ENCODE results near the gene EXOC2.
"Not testable (repeated sequence)": the region's sequence is repeated elsewhere in the genome, so short reads cannot be mapped to it uniquely, and the experiment has no call there.

Gene EXOC2

DNA sequence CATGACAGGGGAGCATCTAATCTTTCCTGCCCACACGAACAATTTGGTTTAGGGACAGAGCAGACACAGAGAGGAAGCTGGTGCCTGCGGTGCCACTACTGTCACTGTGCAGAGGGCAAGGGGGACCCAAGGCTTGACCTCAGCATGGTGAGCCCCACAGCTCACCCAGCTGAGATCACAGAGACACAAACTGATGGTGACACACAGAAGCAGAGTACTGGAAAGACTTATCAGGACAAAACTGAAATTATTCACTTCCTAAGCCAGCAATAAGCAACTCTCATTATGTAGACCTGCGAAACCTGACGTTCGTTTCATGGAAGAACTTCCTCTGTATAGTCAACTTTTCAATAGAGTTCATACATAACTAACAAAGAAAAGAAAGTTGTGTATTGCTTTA, 122.1 kb downstream of the EXOC2 start:
- no peak for FAIRE-seq

DNA sequence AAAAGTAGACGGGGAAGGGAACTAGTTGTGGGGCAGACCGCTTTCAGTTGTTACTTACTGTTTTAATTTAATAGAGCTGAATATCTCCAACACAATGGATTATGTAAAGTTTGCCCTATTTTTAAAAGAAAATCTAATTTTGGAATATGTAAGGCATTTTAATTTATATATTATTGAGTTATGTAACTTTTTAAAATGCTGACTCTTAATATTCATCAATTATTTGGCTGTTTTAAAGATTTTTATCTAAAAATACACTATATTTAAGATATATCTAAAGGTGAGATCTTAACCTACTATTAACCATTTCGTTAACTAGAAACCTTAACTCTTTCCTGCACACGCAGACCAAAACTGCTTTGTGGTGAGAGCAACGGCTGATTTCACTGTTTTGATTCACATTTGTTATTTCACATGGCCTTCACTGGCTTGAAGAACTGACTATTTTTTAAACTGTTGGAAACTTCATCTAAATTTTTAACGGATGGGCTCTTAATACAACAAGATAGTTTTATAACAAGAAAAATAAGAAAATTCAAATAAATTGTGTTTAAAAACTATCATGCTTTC, 123.9 kb downstream of the EXOC2 start:
- FAIRE-seq, result no peak

DNA sequence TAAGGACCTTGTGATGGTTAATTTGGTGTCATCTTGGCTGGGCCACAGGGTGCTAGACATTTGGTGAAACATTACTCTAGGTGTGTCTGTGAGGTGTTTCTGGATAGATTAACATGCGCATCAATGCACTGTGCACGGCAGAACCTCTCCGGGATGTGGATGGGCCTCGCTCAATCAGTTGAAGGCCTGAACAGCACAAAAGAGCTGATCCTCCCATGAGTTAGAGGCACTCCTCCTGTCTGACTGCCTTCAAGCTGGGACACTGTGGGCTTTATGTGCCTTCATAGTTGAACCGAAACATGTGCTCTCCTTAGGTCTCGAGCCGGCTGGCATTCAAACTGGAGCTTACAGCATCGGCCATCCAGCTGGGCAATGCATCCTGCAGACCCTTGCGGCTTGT, 124.9 kb downstream of the EXOC2 start:
- no peak for FAIRE-seq

DNA sequence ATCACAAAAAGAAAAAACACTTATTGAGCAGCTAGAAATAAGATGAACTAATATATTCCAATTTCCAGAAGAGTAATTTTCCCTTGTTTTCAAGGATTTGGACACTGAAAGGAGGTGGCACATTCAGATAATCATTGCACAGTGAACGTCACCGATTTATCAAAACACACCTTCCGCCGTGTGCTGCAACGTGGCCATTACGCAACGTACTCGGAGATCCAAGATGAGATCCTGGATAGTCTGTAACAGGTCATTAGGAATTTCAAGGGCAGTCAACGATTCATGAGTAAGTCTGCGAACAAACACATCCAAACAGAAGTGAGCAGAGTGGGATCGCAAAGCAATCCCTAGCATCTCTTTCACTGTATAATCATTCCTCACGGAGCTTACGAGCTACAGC, 129.1 kb downstream of the EXOC2 start:
- no peak for FAIRE-seq

DNA sequence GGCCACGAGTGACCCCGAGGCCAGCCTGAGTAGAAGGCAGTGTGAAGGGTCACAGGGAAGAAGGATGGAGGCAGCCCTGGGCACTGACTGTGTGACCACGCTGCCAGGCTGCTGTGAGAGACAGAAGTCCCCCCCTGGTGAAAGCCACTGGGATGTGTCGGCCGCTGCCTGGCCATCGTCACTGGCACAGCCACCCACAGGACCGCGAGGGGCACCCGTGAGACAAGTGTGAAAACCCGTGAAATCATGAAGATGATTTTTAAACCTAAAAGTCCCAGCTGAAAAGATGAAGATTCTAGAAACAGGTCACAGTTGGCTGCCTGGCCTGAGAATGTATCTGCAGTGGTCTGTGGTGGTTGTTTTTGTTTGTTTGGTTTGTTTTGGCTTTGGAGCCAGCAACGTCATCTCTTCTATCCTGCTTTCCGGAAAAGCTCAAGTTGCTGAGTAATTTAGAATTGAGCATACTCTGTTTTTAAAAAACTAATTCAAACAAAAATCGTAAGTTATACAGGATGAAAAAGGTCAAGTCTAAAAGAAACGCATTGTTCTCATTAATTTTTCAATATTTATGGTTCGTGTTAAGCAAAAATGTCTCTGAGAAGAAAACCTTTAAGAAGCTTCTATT, 130.8 kb downstream of the EXOC2 start:
- FAIRE-seq, result no peak

DNA sequence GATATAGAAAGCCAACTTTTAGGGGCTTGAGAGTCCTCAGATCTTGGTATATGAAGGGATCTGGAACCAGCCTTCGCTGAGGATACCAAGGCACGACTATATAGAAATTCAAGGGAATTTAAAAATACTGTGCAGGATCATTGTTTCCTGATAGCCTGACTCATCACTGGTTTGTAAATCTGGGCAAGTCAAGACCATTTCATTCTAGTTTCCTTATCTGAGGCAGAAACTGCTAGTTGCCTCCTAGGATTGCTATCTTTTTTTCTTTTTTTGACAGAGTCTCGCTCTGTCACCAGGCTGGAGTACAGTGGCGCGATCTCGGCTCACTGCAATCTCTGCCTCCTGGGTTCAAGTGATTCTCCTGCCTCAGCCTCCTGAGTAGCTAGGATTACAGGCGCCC, 131.6 kb downstream of the EXOC2 start:
- not testable (repeated sequence) for FAIRE-seq

DNA sequence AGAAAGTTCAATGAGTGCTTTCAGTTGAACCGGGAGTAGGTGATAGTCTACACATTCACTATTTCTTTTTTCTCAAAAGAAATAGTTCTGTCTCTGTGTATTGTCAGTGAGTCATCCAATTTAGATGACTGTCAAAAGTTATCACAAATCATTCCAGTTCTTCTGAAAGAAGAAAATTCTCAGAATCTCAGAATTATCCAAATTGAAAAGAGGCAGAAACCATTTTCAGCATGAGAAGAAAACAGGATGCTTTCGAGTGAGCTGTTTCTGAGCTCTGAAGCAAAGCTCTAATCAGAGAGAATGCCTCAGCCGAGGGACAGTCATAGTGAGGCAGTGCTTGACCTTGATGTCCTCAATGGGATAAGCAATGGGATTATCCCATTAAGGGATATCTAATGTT, 134.0 kb downstream of the EXOC2 start:
- no peak for FAIRE-seq

DNA sequence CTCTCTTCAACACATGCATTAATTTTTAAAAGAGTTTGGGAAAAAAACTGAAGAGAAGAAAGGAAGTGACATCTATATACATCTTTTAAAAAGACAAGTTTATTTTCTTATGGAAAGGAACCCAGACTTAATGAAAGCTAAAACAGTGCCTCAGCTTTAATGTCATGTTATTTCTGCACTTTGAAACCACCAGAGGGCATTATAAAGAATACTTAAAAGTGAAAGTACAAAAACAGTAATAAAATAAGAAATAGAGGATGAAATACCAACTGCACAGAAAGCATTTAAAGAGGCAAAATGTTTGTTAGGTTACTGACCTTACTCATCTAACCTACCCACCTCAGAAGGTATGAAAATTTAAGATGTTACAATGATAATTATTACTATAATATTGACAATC, 134.8 kb downstream of the EXOC2 start:
- peak; percentile 92 for FAIRE-seq

DNA sequence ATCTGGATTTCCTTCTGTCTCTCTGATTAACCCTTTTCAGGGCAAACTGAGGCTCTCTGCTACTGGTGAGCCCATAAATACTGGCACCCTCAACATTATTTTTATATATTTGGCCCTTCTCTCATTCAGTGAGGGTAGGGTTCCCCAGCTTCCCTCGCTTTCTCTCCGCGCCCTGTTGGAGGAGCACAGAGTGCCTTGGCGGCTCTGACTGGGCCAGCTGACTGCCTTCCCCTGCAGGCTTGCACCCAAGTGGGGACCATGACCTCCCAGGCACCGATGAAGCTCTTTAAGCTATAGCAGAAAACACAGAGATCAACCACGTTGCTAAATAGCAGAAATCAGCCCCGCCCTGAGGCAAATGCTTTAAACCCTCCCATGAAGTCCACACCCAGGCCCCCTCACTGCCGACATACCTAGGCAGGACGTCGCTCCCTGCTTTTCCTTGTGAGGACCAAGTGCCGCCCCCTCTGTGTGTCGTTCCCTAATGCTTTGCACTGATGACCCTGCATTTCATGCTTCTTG, 141.0 kb downstream of the EXOC2 start:
- no peak for FAIRE-seq

DNA sequence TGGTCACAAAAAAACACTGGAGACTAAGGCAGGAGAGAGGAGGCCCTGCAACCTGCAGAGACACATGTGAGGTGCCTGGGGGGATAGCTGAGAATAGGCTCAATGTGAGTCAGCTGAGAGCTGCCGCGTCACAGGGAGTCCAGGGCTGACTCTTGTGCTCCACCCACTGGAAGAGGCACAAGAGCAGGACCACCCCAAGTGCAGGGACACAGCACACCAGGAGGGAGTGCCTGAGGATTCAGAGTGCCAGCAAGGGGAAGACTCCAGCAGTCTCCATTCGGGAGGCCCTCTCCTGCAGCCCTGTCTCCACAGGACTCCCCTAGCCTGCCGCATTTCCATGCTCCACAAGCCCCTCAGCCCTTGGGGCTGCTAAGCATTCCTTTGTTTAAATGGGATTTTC, 141.5 kb downstream of the EXOC2 start:
- FAIRE-seq, result no peak

DNA sequence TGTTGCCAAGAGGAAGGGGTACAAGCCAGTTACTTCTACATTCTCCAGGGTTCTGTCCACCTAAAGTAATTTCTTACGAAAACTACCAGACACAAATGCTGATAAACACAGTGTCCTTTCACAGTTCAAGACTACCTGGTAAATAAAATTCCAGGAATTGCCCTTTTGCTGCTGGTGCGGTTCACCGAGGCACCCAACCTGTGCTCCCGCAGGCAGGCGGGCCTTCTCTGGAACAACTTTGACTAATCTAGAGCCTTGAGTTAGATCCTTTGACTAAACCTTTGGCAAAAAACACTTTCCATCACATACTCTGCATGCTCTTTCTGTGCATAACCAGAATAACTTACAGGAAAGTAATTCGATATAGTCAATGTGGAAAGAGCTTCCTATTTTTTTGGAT, 143.0 kb downstream of the EXOC2 start:
- no peak for FAIRE-seq

DNA sequence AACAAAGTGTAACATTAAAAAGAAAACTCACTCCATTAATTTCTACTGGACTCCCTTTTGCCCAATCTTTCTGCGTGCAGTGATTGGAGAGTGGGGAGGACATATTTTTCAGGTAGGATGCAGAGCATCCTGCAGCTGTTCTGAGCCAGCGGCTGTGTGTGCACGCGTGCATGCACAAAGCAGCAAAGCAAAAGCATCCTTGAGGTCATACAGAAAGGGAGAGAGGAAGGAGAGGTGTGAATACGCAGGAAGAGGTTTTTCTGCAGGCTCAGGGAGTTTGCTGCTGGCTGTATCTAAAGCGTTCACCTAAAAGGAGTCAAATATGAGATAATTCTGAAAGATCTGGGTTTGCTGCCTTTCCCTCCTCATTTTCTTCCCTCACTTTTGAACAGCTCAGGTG, 144.4 kb downstream of the EXOC2 start:
- FAIRE-seq, result no peak

DNA sequence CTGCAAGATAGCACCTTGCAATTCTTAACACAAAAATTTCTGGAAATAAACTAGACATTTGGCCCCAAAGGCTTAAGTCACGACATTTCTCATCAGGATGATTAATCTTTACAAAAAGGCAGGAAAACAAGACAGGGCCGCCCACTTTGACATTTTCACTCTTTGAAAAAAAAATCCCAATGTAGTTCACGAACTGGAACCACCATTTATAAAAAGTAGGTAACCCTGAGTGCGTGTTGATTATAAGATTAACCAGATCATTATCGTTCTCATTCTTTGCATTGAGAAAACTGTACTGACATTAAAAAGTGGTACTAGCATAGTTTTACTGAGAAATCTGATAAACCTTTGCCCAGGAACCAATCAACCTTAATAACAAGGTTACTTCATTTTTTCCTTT, 144.8 kb downstream of the EXOC2 start:
- no peak for FAIRE-seq

DNA sequence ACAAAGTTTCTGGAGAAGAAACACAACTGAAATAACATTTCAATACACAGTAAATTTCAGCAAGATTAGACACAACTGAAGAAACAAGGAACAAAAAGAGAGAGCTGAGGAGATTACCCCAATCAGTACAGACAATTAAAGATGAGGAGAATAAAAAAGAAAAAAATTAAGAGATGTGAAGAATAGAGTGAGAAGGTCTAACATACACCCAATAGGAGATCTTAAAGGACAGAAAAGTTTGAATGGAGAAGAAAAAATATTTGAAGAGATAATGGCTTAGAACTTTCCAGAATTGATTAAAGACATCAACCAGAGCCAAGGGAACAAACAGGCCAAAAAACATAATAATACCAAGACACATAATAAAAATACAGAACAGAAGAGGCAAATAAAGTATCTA, 152.4 kb downstream of the EXOC2 start:
- FAIRE-seq, result no peak

DNA sequence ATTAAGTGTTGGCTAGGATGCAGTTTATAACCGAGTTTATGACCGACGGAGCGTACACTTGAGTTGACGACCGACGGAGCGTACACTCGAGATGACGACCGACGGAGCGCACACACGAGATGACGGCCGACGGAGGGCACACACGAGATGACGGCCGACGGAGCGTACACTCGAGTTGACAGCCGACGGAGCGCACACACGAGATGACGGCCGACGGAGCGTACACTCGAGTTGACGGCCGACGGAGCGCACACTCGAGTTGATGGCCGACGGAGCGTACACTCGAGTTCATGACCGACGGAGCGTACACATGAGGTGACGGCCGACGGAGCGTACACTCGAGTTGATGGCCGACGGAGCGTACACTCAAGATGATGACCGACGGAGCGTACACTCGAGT, 155.8 kb downstream of the EXOC2 start:
- FAIRE-seq, result no peak

DNA sequence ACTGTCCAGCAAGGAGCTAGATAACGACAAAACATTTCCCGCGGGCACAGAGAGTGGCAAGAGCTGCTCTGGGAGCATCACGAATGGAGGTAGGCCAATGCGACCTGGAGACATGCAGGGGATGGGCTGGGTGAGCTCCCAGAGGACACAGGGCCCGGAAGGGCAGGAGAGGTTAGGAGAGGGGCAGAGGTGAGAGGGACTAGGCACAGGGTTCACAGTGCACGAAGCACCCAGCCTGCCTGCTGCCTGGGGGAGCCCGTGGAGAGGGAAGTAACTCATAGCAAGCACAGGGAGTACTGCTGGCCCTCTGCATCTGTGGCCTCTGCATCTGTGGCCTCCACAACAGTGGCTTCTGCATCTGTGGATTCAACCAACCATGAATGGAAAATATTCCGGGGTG, 162.5 kb downstream of the EXOC2 start:
- no peak for FAIRE-seq

DNA sequence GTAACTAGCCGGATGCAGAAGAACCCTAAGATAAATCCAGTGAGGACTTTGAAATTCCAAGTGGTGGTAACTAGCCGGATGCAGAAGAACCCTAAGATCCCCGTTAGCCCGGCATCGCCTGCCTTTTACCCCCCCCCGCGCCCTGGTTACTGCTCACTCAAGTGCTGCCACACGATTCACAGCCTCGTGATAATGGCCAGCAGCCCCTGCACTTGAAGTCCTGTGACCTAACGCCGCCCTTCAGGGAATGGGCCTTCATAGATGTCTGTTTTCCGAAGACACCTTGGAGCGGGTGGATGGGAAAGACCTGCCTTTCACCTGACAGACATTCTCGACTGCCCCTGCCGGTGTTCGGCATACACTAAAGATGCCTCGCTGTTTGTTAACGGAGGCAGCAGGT, 163.9 kb downstream of the EXOC2 start:
- no peak for FAIRE-seq

DNA sequence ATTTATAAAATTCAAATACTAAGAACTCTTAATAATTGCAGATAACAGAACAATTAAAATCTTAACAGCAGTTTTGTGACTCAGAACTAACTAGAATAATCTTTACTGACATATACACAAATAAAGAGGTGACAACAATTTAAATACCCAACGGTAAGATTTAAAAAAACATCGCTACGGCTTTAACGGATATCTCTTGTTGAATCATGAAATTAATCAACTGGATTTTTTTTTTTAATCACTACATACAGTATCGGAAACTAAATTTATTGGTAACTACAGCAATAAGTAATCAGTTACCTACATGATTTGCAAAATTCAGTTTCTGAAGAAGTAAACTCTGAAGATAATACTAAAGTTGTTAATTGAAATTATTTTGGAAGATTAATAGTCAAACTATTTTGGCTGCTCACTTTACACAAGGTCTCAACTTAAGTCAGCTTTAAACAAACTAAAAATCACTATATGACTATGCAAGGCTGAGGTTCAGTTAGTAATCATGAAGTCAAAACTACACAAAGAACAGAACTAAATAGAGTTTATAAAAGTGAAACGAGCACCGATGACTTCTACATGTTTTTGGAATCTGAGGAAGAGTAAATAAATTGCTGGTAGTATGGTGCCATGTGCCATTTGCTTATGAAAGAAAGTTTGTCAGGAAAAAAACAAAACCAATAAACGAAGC, 164.8 kb downstream of the EXOC2 start:
- no peak for FAIRE-seq

DNA sequence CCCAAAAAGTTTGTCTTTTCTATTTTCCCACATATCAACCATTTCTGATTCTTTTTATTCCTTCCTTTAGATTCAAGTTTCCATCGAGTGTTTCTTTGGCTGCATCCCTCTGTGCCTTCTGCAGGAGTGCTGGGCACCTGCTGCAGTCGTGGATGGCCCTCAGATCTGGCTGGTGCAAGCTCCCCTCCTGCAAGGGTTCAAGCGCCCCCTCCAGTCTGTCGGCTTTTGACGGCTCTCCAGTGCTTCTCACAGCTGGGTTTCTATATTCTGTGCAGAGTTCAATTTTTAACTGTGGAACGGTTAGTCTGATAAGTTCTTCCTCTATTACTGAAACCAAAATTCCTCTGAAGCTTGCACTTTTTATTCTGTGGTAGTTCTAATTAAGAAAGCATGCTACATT, 168.1 kb downstream of the EXOC2 start:
- no peak for FAIRE-seq

DNA sequence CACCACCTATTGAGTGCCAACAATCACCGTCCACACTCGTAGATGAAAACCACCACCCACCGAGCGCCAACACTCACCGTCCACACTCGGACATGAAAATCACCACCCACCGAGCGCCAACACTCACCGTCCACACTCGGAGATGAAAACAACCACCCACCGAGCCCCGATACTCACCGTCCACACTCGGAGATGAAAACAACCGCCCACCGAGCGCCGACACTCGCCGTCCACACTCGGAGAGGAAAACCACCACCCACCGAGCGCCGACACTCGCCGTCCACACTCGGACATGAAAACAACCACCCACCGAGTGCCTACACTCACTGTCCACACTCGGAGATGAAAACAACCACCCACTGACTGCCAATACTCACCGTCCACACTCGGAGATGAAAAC, 172.1 kb downstream of the EXOC2 start:
- FAIRE-seq, result no peak

DNA sequence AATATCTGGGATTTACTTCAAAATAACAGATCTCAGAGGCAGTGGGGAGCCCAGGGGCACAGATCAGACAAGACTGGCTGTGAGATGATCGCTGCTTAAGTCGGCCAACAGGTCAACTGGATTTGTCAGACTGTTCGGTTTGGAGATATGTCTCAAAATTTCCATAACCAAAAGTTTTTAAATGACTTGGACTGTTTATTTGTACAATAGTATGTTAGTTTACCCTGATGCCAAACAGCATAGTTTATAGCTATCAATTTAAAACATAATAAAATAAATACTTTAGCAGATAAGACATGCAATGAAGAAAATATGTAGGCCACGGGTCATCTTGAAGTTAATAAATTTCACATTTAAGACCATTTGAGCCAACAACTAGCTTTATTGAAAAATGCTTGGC, 174.7 kb downstream of the EXOC2 start:
- FAIRE-seq, result no peak

DNA sequence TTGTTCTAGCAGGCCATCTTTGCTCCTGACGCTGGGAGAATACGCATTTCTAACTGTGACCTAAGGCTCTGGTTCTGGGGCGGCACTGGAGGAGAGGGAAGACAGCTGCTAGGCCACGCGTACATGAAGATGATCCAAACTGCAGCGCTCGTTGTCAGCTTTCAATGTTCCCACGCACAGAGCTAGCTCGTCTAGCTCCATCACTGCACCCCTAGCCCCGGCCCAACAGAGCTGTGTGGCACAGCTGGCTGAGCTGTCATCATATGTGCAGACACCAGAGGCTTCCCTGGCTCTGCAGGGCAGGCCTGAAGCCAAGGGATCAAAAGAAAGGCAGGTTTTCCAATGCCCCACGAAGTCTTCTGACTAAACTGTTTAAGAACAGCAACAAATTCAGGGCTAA, 176.7 kb downstream of the EXOC2 start:
- no peak for FAIRE-seq

DNA sequence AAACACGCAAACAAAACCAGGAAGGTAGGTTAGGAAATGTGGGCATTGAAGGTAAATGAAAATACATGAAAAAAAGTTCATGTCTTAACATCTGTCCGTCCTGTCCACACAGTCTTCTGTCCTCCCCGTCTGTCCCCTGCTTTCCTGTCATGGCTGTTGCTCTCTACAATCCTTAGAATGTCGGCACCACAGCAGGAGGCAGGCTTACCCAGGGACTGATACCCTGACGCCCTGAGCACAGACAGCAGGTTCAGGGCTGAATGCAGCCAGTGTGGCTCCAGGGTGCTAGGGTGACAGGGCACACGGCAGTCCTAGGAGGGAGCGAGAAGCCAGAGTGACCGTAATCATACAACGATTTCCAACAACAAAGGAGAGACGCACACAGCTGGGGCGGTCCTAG, 177.7 kb downstream of the EXOC2 start:
- no peak for FAIRE-seq

DNA sequence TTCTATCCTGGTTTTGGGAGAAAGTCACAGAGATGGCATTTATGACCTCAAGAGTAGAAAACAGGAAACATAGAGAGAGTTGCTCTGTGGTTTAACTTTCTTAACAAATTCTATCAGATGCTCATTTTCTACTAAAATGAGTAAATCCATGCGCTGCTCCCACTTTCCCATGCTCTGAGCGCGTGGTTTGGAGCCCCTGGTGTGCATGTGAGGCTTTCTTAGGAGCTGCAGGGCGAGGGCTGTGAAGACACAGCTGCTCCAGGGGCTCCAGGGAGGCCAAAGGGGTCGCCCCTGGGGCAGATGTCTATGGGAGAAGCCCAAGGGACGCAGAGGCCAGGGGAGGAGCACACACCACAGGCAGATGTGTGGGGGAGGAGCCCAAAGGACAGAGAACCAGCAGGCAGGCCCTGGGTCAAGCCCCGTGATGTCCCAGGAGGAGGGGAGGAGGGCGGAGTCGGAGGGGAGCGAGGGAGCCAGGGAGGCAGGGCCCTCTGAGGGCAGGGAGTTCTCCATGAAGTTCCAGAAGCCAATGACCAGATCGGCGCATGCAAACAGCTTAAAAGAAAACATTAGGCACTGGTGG, 178.5 kb downstream of the EXOC2 start:
- FAIRE-seq, result no peak

All from A204.1 (cell line).